B cell (primary cell): ENCODE data around the gene SLC18A2.

Source experiments
- CTCF ChIP-seq: fragments of 200-600 bp; IDR thresholded peaks from one replicate; pipeline ENCODE4 v1.8.0; 2022; ENCODE audit warnings: antibody characterized with exemption, mild to moderate bottlenecking
- EZH2 ChIP-seq: IDR thresholded peaks from 2 replicates; pipeline ENCODE4 v1.6.1; 2012; ENCODE audit warnings: borderline replicate concordance, low read depth, mild to moderate bottlenecking, moderate library complexity, low read length; ENCODE audit not compliant: insufficient read depth, poor library complexity, severe bottlenecking

- TF ChIP-seq EZH2, result no peak
- no peak for TF ChIP-seq CTCF
Measured at GRCh38 chr10:117222552-117222951, 18.4 kb upstream of the SLC18A2 start.
